H9 (cell line): ENCODE results near the gene ASTN2. TPM values are rescaled to one million over a fixed set of nuclear protein-coding genes. Genes with fewer than 3 reads are reported as not detected.

Experiments used
- DNase-seq: peaks from one replicate; pipeline ENCODE4 v3.0.0-alpha.2; 2017
- H2AFZ ChIP-seq: one replicate; pipeline ENCODE4 v1.6.1; 2013; ENCODE audit warnings: mild to moderate bottlenecking, low read length, control low read depth, moderate library complexity
- H2AK5ac ChIP-seq: 2 replicates; pipeline ENCODE4 v1.6.1; 2013; ENCODE audit warnings: low read length, control low read depth, mixed read lengths; ENCODE audit not compliant: insufficient read length
- H2BK120ac ChIP-seq: one replicate; pipeline ENCODE4 v1.6.1; 2013; ENCODE audit warnings: low read depth, mild to moderate bottlenecking, low read length, control low read depth, inconsistent platforms; ENCODE audit not compliant: poor library complexity, severe bottlenecking
- H2BK12ac ChIP-seq: 2 replicates; pipeline ENCODE4 v1.6.1; 2013; ENCODE audit warnings: low read length, control low read depth, mixed read lengths, low read depth; ENCODE audit not compliant: insufficient read length
- H2BK15ac ChIP-seq: 2 replicates; pipeline ENCODE4 v1.6.1; 2013; ENCODE audit warnings: low read depth, low read length, control low read depth
- H2BK20ac ChIP-seq: one replicate; pipeline ENCODE4 v1.6.1; 2013; ENCODE audit warnings: low read depth, mild to moderate bottlenecking, low read length, control low read depth, inconsistent platforms; ENCODE audit not compliant: poor library complexity, severe bottlenecking
- H2BK5ac ChIP-seq: 2 replicates; pipeline ENCODE4 v1.6.1; 2013; ENCODE audit warnings: low read length, control low read depth, mixed read lengths; ENCODE audit not compliant: insufficient read length
- H3K14ac ChIP-seq: 2 replicates; pipeline ENCODE4 v1.6.1; 2013; ENCODE audit warnings: low read length, control low read depth; ENCODE audit not compliant: insufficient read depth
- H3K18ac ChIP-seq: 2 replicates; pipeline ENCODE4 v1.6.1; 2013; ENCODE audit warnings: low read depth, mild to moderate bottlenecking, mixed read lengths, low read length, control low read depth; ENCODE audit not compliant: insufficient read length
- H3K23ac ChIP-seq: 2 replicates; pipeline ENCODE4 v1.6.1; 2013; ENCODE audit warnings: low read length, control low read depth, mixed read lengths, low read depth; ENCODE audit not compliant: insufficient read length
- H3K23me2 ChIP-seq: 2 replicates; pipeline ENCODE4 v1.6.1; 2013; ENCODE audit warnings: low read depth, mild to moderate bottlenecking, mixed read lengths, low read length, control low read depth; ENCODE audit not compliant: insufficient read length, poor library complexity, severe bottlenecking
- H3K27ac ChIP-seq: 2 replicates; pipeline ENCODE4 v1.5.1; 2013; ENCODE audit warnings: low read length, control low read depth, mixed read lengths, low read depth; ENCODE audit not compliant: insufficient read length
- H3K27me3 ChIP-seq: 2 replicates; pipeline ENCODE4 v1.6.1; 2013; ENCODE audit warnings: low read length, control low read depth, inconsistent platforms; ENCODE audit not compliant: insufficient read depth
- H3K4ac ChIP-seq: 2 replicates; pipeline ENCODE4 v1.6.1; 2013; ENCODE audit warnings: low read depth, mild to moderate bottlenecking, control low read depth, inconsistent platforms, low read length, moderate library complexity
- H3K4me1 ChIP-seq: 2 replicates; pipeline ENCODE4 v1.6.1; 2013; ENCODE audit warnings: low read length, control low read depth, inconsistent platforms; ENCODE audit not compliant: insufficient read depth
- H3K4me2 ChIP-seq: 2 replicates; pipeline ENCODE4 v1.6.1; 2013; ENCODE audit warnings: low read length, control low read depth, mixed read lengths; ENCODE audit not compliant: insufficient read length, insufficient read depth
- H3K56ac ChIP-seq: 2 replicates; pipeline ENCODE4 v1.6.1; 2013; ENCODE audit warnings: low read depth, mild to moderate bottlenecking, mixed read lengths, low read length, control low read depth; ENCODE audit not compliant: insufficient read length
- H3K79me1 ChIP-seq: 2 replicates; pipeline ENCODE4 v1.6.1; 2013; ENCODE audit warnings: low read depth, mild to moderate bottlenecking, moderate library complexity, low read length, control low read depth, inconsistent platforms; ENCODE audit not compliant: insufficient read depth, poor library complexity, severe bottlenecking
- H3K79me2 ChIP-seq: 2 replicates; pipeline ENCODE4 v1.6.1; 2013; ENCODE audit warnings: low read length, control low read depth, inconsistent platforms; ENCODE audit not compliant: insufficient read depth
- H3K9ac ChIP-seq: 2 replicates; pipeline ENCODE4 v1.6.1; 2013; ENCODE audit warnings: low read length, control low read depth, mixed read lengths; ENCODE audit not compliant: insufficient read length; ENCODE audit errors: extremely low read depth
- H3K9me3 ChIP-seq: one replicate; pipeline ENCODE4 v1.6.1; 2013; ENCODE audit warnings: low read depth, low read length, inconsistent platforms; ENCODE audit not compliant: control insufficient read depth
- H3T11ph ChIP-seq: one replicate; pipeline ENCODE4 v1.6.1; 2013; ENCODE audit warnings: mild to moderate bottlenecking, low read length, control low read depth, inconsistent platforms
- H4K20me1 ChIP-seq: one replicate; pipeline ENCODE4 v1.6.1; 2013; ENCODE audit not compliant: control insufficient read depth, insufficient read length, insufficient read depth
- H4K5ac ChIP-seq: 2 replicates; pipeline ENCODE4 v1.6.1; 2013; ENCODE audit warnings: low read depth, mild to moderate bottlenecking, mixed read lengths, low read length, control low read depth; ENCODE audit not compliant: insufficient read length
- H4K8ac ChIP-seq: replicated peaks from 2 replicates; pipeline ENCODE4 v1.6.1; 2013; ENCODE audit warnings: low read length, control low read depth, mixed read lengths, low read depth; ENCODE audit not compliant: insufficient read length
- H4K91ac ChIP-seq: 2 replicates; pipeline ENCODE4 v1.6.1; 2013; ENCODE audit warnings: low read depth, mild to moderate bottlenecking, moderate library complexity, mixed read lengths, low read length, control low read depth; ENCODE audit not compliant: insufficient read length
- H3K27ac Mint-ChIP-seq, 3 experiments: 2 replicates in 2 of 3; 3 replicates in 1 of 3; pipeline ENCODE4 v1.8.0; 2020 to 2021; ENCODE audit warnings: mixed read lengths in 3 of 3, mild to moderate bottlenecking in 1 of 3, moderate library complexity in 1 of 3
- H3K27me3 Mint-ChIP-seq: 2 replicates; pipeline ENCODE4 v1.8.0; 2021; ENCODE audit warnings: low read depth, mild to moderate bottlenecking, moderate library complexity, mixed read lengths
- H3K36me3 Mint-ChIP-seq, 3 experiments: 2 replicates in 2 of 3; 3 replicates in 1 of 3; pipeline ENCODE4 v1.8.0; 2020 to 2021; ENCODE audit warnings: low read depth in 3 of 3, mixed read lengths in 3 of 3; ENCODE audit not compliant: insufficient read depth in 1 of 3
- H3K4me1 Mint-ChIP-seq, 2 experiments: 2 replicates each; pipeline ENCODE4 v1.8.0; 2020; ENCODE audit warnings: mixed read lengths in 2 of 2
- H3K4me3 Mint-ChIP-seq, 2 experiments: 2 replicates in 1 of 2; 3 replicates in 1 of 2; pipeline ENCODE4 v1.8.0; 2020 to 2021; ENCODE audit warnings: mild to moderate bottlenecking in 2 of 2, mixed read lengths in 2 of 2, moderate library complexity in 1 of 2
- H3K9me3 Mint-ChIP-seq, 2 experiments: 2 replicates in 1 of 2; 3 replicates in 1 of 2; pipeline ENCODE4 v1.8.0; 2020; ENCODE audit warnings: mild to moderate bottlenecking in 2 of 2, mixed read lengths in 2 of 2, moderate library complexity in 1 of 2
- CTCF ChIP-seq: fragments of 200-600 bp; sonication (generic); conservative IDR thresholded peaks from 3 replicates; pipeline ENCODE4 v1.8.0; 2021; ENCODE audit warnings: antibody characterized with exemption, mild to moderate bottlenecking
- WGBS: extraction: QIAGEN DNeasy Blood & Tissue Kit; methylation state at CpG from one replicate; pipeline ENCODE4 v1.1.7; 2013; ENCODE audit warnings: missing lambda C conversion rate, low lambda C conversion rate, mixed read lengths; ENCODE audit not compliant: insufficient read length; ENCODE audit errors: extremely low coverage; 5-methylcytosine and 5-hydroxymethylcytosine counted together
- total RNA-seq: library from RNA; stranded (reverse); gene quantifications from 2 replicates; pipeline ENCODE4 v1.2.1, GENCODE V29; 2021

ASTN2 gene
- total RNA-seq, 1 experiment from 2014 or later, result 9.7 TPM

- Histone ChIP-seq H2BK15ac (no peak overlapping the region), H2BK5ac (no peak overlapping the region)
Observed at GRCh38 chr9:117286245-117286644, 128.6 kb downstream of the ASTN2 start.

More at GRCh38 chr9:117286245-117286644, 128.6 kb downstream of the ASTN2 start:
- H4K8ac ChIP-seq, result no peak overlapping the region
- H3K4me1 Mint-ChIP-seq, result peaks cover 13 to 26% of the 10 kb centered on the region in 2 experiments
- H3K23me2 ChIP-seq, result no peaks in the 10 kb centered on the region
- H3K27me3 ChIP-seq, result no peaks in the 10 kb centered on the region
- no peak overlapping the region for H3K27ac ChIP-seq
- H3K18ac ChIP-seq, result no peak overlapping the region
- H2BK120ac ChIP-seq, result no peak overlapping the region
- no peak overlapping the region for H3K56ac ChIP-seq
- H3K79me1 ChIP-seq, result no peaks in the 10 kb centered on the region
- H3K9me3 Mint-ChIP-seq, result no peaks in the 10 kb centered on the region
- no peak overlapping the region for H4K91ac ChIP-seq
- H3K27me3 Mint-ChIP-seq, result no peaks in the 10 kb centered on the region; the same call in 1 of the 2 replicates
- no peak overlapping the region for H2AK5ac ChIP-seq
- H2BK20ac ChIP-seq, result no peak overlapping the region
- H3K14ac ChIP-seq, result no peak overlapping the region
- H3K4me1 ChIP-seq, result no peaks in the 10 kb centered on the region; the same call in 1 of the 2 replicates
- peak overlapping the region in 1 of 3 experiments; percentile 77; a peak in 2 of 7 replicates for H3K27ac Mint-ChIP-seq
- H3K36me3 Mint-ChIP-seq, result no peaks in the 10 kb centered on the region
- no peak overlapping the region for H3K9ac ChIP-seq
- H3K23ac ChIP-seq, result no peak overlapping the region
- H4K5ac ChIP-seq, result no peak overlapping the region
- no peak overlapping the region for H3K4me2 ChIP-seq
- no peak for DNase-seq
- no peak overlapping the region for H2BK12ac ChIP-seq
- H2AFZ ChIP-seq, result no peak overlapping the region
- no CpG with 5 or more reads among the region's 5 CpGs for WGBS
- no peaks in the 10 kb centered on the region for H3K79me2 ChIP-seq
- H3K9me3 ChIP-seq, result no peaks in the 10 kb centered on the region
- H3K4me3 Mint-ChIP-seq, result no peak overlapping the region
- TF ChIP-seq CTCF, result no peak
- no peak overlapping the region for H3T11ph ChIP-seq
- no peaks in the 10 kb centered on the region for H4K20me1 ChIP-seq
- no peak overlapping the region for H3K4ac ChIP-seq
